Progenitor cell of endocrine pancreas (in vitro differentiated cells): ENCODE measurements around the gene NAA60. TPM values are rescaled to one million over a fixed set of nuclear protein-coding genes. Genes with fewer than 3 reads are reported as not detected.

Experiments
- DNase-seq: peaks from one replicate; pipeline ENCODE4 v3.0.0; 2021; ENCODE audit warnings: low spot score; ENCODE audit not compliant: unreplicated experiment
- H3K27ac Mint-ChIP-seq: 2 replicates; pipeline ENCODE4 v1.8.0; 2021; ENCODE audit warnings: mild to moderate bottlenecking, moderate library complexity, mixed read lengths
- H3K27me3 Mint-ChIP-seq: 2 replicates; pipeline ENCODE4 v1.8.0; 2021; ENCODE audit warnings: mixed read lengths
- H3K36me3 Mint-ChIP-seq: 2 replicates; pipeline ENCODE4 v1.8.0; 2022; ENCODE audit warnings: mixed read lengths; ENCODE audit not compliant: insufficient read depth
- H3K4me1 Mint-ChIP-seq: 2 replicates; pipeline ENCODE4 v1.8.0; 2021; ENCODE audit warnings: low read depth, mixed read lengths
- H3K4me3 Mint-ChIP-seq: 2 replicates; pipeline ENCODE4 v1.8.0; 2021; ENCODE audit warnings: low read depth, mild to moderate bottlenecking, moderate library complexity, mixed read lengths
- H3K9me3 Mint-ChIP-seq: 2 replicates; pipeline ENCODE4 v1.8.0; 2021; ENCODE audit warnings: low read depth, mixed read lengths
- total RNA-seq: library from RNA; stranded (reverse); gene quantifications from 2 replicates; pipeline ENCODE4 v1.2.1, GENCODE V29; 2021
- TF ChIP-seq, protein P1 (sequence below): fragments of 200-600 bp; sonication (generic); IDR thresholded peaks from one replicate; pipeline ENCODE4 v1.5.0; 2021; ENCODE audit warnings: antibody characterized with exemption, mild to moderate bottlenecking; ENCODE audit not compliant: unreplicated experiment

NAA60 gene
- total RNA-seq, 1 donor from 2014 or later, result 71.3 TPM

GRCh38 chr16:3484318-3485096 lies 41.0 kb downstream of the NAA60 start:
- DNase-seq, result no peak
- H3K9me3 Mint-ChIP-seq, result no peaks in the 10 kb centered on the region
- TF ChIP-seq, protein P1, sequence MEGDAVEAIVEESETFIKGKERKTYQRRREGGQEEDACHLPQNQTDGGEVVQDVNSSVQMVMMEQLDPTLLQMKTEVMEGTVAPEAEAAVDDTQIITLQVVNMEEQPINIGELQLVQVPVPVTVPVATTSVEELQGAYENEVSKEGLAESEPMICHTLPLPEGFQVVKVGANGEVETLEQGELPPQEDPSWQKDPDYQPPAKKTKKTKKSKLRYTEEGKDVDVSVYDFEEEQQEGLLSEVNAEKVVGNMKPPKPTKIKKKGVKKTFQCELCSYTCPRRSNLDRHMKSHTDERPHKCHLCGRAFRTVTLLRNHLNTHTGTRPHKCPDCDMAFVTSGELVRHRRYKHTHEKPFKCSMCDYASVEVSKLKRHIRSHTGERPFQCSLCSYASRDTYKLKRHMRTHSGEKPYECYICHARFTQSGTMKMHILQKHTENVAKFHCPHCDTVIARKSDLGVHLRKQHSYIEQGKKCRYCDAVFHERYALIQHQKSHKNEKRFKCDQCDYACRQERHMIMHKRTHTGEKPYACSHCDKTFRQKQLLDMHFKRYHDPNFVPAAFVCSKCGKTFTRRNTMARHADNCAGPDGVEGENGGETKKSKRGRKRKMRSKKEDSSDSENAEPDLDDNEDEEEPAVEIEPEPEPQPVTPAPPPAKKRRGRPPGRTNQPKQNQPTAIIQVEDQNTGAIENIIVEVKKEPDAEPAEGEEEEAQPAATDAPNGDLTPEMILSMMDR, result no peak
- no peak overlapping the region for H3K27ac Mint-ChIP-seq
- H3K4me3 Mint-ChIP-seq, result no peak overlapping the region
- H3K27me3 Mint-ChIP-seq, result no peaks in the 10 kb centered on the region
- peaks cover 19% of the 10 kb centered on the region for H3K36me3 Mint-ChIP-seq
- H3K4me1 Mint-ChIP-seq, result peaks cover 7% of the 10 kb centered on the region

DNA sequence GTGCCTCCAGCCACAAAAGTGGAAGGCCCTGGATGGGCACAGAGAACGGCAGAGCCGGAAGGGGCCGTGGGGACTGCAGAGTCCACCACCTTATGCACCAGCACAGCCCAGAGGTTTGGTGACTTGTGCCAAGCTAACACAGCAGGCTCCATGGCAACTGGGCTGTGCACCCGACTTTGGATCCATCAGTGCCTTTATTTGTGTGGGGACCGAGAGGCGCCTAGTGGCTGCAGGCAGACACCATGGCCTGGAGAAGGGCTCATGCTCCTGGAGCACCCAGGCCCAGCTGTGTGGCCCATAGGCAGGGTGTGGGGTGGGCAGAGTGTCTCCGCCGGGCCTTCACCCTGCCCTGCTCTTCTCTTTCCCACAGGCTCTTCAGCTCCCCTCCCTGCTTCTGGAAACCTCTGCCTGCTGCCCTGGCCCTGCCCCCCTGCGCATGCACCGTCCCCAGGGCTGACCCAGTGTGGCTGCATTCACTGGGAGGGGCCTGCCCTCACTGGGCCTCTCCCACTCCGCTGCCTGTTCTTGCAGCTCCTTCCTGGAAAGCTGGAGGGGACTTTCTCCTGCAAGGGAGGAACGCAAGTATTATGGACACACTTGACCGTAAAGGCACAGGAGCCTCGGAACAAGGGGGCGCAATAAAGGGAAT lies 41.7 kb downstream of the NAA60 start:
- DNase-seq, result no peak
- Mint-ChIP-seq H3K36me3 (peaks cover 19% of the 10 kb centered on the region), H3K4me1 (peaks cover 7% of the 10 kb centered on the region)

DNA sequence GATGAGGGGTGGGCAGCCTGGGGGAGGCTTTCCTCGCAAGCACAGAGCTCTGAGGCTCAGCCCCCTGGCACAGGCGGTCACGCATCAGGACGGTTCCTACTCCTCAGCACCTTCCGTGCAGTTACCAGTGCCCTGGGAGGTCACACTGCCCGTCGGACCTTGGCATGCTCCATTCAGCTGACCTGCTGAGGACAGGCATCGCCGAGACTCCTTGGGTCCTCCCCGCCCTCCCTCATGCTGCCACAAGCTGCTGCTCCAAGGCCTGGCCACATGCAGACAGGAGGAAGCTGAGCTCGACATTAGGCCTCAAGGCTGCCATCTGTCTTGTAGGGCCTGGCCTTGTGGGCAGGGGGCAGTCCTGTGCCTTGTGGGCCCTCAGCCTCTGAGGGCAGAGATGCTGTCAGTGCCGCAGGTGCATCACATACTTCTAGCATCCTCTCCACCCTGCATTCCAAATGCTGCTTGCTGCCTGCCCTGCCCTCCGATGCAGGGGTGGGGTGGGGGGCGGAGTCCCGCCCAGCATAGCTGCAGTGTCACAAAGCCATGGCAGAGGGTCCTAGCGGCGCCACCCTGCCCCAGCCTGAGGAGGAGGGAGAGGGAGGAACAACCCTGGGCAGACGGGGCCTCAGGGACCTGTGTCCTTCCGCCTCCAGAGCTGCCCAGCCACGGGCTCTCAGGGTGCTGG lies 42.5 kb downstream of the NAA60 start:
- TF ChIP-seq, protein P1, result no peak
- Mint-ChIP-seq H3K36me3 (peaks cover 17% of the 10 kb centered on the region), H3K4me1 (peaks cover 5% of the 10 kb centered on the region), H3K27ac (no peak overlapping the region), H3K4me3 (no peak overlapping the region), H3K27me3 (no peaks in the 10 kb centered on the region), H3K9me3 (no peaks in the 10 kb centered on the region)
- no peak for DNase-seq

More for the DNA sequence above, 41.7 kb downstream of the NAA60 start:
- TF ChIP-seq, protein P1, result no peak
- Mint-ChIP-seq H3K4me3 (no peak overlapping the region), H3K9me3 (no peaks in the 10 kb centered on the region), H3K27ac (no peak overlapping the region), H3K27me3 (no peaks in the 10 kb centered on the region)

GRCh38 chr16:3486506-3487215 lies 43.2 kb downstream of the NAA60 start:
- TF ChIP-seq, protein P1, result no peak
- peaks cover 11% of the 10 kb centered on the region for H3K36me3 Mint-ChIP-seq
- no peaks in the 10 kb centered on the region for H3K9me3 Mint-ChIP-seq
- H3K27ac Mint-ChIP-seq, result no peak overlapping the region
- DNase-seq, result no peak
- H3K27me3 Mint-ChIP-seq, result no peaks in the 10 kb centered on the region
- peaks cover under 1% of the 10 kb centered on the region for H3K4me1 Mint-ChIP-seq
- no peak overlapping the region for H3K4me3 Mint-ChIP-seq
